ENCODE data around the gene COL23A1.

Gene COL23A1

DNA sequence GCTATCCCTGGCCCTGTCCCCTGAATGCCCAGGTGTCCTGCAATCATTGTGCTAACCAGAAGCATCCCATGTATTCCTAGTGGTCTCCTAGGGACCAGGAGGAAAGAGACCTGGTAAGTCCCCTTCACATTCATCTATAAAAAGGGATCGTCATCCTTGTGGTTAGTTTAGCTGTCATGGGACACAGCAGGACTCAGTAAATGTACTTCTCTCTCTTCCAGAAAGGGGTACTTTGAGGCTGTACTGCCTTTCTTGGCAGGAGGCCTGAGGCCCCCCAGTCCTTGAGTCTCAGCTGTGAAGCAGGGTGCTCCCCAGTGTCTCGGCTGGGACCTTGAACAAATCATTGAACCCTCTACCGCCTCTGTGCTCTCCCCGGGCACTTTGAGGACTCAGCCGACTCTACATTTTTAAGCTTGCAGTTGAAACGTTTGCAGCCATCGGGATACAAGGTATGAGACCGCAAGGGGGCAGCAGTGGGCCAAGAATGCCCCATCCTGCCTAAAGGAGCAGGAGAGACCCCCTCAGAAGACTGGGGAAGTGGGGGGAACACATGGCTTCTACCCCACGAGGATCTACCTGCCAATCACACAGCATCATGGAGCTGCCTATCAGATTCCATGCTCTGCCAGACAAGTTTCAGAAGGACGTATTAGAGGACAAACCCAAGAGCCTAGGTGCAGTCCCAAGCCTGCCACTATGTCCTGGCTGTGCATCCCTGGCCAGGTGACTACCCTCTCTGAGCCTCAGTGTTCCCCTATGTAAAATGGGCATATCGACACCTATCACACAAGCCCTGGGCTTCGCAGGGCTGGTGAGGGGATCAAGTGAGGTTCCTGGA is 355.2 kb downstream of the COL23A1 start:
- H3K4me3 ChIP-seq (replicated peaks; ENCODE audit: low read depth, low read length): no peak overlapping the region
- TF ChIP-seq, protein P1, sequence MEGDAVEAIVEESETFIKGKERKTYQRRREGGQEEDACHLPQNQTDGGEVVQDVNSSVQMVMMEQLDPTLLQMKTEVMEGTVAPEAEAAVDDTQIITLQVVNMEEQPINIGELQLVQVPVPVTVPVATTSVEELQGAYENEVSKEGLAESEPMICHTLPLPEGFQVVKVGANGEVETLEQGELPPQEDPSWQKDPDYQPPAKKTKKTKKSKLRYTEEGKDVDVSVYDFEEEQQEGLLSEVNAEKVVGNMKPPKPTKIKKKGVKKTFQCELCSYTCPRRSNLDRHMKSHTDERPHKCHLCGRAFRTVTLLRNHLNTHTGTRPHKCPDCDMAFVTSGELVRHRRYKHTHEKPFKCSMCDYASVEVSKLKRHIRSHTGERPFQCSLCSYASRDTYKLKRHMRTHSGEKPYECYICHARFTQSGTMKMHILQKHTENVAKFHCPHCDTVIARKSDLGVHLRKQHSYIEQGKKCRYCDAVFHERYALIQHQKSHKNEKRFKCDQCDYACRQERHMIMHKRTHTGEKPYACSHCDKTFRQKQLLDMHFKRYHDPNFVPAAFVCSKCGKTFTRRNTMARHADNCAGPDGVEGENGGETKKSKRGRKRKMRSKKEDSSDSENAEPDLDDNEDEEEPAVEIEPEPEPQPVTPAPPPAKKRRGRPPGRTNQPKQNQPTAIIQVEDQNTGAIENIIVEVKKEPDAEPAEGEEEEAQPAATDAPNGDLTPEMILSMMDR (IDR thresholded peaks at IDR 0.05; ENCODE audit: low read length, missing control alignments): peak; percentile 75
- peak; percentile 66 for DNase-seq (ENCODE audit: low read depth)

DNA sequence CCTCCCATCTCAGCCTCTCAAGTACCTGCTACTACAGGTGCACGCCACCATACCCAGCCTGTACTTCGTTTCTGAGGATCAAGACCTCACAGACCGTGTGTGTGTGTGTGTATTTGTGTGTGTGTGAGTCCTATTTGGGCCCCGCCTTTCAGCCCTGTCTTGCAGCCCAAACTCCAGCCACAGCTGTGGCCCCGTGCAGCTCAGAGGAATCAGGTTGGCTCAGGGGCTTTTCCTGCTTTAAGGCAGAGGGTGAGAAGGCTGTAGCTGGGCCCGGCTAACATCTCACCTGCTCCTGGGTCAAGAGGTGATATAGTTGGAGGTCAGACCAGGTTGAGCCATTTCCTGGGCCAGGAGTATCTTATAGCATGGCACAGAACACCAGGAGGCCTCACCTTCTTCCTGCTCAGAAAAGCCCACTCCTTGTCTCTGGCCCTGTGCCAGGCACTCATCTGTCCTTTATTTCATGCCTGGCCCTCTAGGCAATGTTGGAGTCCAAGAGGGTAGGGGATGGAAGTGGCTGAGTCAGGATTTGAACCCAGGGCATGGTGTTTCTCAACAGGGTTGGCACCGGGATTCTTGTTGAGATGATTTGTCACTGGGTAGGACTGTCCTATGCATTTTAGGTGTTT is 356.0 kb downstream of the COL23A1 start:
- no peak overlapping the region for H3K4me3 ChIP-seq (replicated peaks; ENCODE audit: low read depth, low read length)
- TF ChIP-seq, protein P1 (IDR thresholded peaks at IDR 0.05; ENCODE audit: low read length, missing control alignments): no peak
- DNase-seq (ENCODE audit: low read depth): no peak

DNA sequence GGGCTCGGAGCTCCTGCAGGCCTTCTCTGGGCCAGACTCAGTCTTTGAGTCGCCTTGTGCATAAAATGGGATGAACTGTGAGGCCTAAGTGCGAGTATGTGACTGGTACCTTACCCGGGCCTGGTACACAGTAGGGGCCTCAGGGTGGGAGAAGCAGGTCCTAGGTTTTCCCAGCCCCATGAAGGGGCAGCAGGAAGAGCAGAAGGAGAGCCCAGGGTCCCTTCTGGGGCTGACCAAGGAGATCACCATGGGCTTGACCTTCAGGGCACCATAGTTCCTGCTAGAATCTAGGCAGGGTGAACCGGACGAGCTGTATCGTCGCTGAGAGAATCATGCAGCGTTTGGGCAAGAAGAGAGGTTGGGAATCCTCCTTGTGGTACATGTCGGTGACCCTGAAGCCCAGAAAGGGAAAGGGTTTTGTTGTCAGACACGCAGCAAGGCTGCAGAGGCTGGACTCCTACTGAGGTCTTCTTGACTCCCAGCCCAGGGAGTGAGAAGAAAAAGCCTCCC is 357.2 kb downstream of the COL23A1 start:
- TF ChIP-seq, protein P1 (IDR thresholded peaks at IDR 0.05; ENCODE audit: low read length, missing control alignments): no peak
- H3K4me3 ChIP-seq (replicated peaks; ENCODE audit: low read depth, low read length): peak overlapping the region; percentile 88
- DNase-seq (ENCODE audit: low read depth): no peak

DNA sequence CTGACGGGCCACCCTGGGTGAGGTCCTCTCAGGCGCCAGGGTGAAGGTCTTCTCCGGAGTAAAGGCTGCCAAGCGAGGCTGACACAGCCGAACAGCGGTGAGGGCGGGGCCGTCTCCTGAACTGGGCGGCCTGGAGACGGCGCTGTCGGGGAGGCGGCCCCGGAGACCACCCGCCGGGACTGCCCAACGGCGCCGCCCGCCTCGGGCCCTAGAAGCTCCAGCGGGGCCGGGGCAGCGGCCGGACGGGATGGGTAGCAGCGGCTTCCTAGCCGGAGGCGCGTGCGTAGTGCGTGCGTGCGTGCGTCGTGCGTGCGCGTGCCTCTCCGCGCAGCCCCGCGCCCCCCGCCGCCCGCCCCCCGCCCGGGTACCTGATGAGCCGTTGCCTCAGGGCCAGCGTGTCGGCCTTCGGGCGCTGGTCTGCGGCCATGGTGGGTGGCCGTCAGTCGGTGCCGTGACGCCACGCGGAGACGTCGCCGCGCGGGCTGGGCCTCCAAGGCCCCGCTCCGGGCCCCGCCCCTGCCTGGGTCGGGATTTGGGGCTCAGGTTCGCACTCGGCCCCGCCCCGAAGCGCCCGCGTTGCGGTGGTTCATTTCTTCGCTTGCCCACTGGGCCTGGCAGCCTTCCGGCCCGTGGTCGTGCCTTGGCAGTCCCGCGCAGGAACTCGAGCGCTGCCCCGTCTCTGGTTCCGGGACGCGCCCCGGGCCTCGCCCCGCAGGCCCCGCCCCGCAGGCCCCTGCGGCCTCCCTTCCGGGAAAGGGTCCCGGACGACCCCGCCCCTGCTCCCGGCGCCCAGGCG is 357.9 kb downstream of the COL23A1 start, which contains the start of gene PHYKPL:
Gene PHYKPL (minus strand): TSS at position 679 of the 796 bp plus-strand sequence. CDS start 252 bp downstream, at position 427.
- TF ChIP-seq, protein P1 (IDR thresholded peaks at IDR 0.05; ENCODE audit: low read length, missing control alignments): no peak

DNA sequence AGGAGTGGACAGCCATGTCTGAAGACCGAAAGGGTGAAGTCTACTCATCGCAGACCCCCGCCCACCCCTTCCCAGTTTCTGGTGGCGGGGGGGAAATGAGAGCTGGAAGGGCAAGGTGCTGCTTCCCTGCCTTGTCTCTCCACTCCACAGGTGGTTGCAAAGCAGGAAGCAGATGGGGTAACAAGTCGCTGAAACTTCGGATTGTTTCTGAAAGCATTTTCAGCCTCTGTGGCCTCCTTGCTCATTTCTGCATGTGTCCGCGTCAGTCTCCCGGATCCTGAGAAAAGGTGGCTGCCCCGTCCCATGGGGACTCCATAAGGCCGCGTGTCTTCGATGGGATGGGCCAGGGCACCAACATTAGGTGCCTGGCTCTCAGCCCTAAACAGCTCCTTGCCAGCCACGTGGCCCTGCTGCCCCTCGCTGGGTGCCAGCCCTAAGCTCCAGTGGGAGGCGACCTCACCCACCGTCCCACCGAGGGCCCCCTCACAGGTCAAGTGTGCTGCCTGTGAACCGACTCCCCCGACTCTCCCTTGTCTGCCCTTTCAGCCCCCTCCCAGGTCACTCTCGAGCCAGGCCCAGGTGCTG is 358.6 kb downstream of the COL23A1 start:
- H3K4me3 ChIP-seq (replicated peaks; ENCODE audit: low read depth, low read length): peak overlapping the region; percentile 88
- no peak for DNase-seq (ENCODE audit: low read depth)
- TF ChIP-seq, protein P1 (IDR thresholded peaks at IDR 0.05; ENCODE audit: low read length, missing control alignments): no peak

More for the DNA sequence above, 357.9 kb downstream of the COL23A1 start, which contains the start of gene PHYKPL:
- H3K4me3 ChIP-seq (replicated peaks; ENCODE audit: low read depth, low read length): peak within 1 kb of the TSS; percentile 88
- DNase-seq (ENCODE audit: low read depth): peak; percentile 64

DNA sequence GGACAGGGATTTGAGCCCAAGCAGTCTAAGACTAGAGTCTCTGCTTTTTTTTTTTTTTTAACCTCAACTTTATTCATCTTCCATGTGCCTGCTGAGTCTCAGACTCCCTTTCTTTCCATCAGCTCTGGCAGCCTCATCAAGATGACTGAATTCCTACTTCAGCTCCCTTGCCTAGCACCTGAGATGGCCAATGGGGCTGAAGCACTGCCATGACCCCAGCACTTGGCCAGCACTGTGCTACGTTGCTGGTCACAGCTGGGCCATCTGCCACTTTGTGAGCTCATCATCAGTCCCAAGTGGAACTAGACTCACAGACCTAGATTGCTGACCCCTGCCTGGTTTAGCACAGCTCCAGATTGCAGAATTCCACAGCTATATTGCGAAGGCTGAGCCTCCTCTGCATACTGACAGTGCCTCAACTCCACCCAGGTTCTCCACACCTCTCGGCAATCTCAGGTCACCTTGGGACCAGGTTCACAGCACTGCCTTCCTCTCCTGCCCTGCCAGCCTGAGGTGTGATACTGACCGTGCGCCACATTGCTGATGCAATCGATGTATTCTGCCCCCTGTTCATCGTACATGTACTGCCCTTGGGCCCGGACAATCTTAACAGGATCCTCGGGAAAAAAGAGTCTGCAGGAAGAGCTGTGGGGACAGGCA is 359.2 kb downstream of the COL23A1 start:
- peak; percentile 42 for DNase-seq (ENCODE audit: low read depth)
- TF ChIP-seq, protein P1 (IDR thresholded peaks at IDR 0.05; ENCODE audit: low read length, missing control alignments): no peak
- peak overlapping the region; percentile 88 for H3K4me3 ChIP-seq (replicated peaks; ENCODE audit: low read depth, low read length)

Data from fibroblast of pulmonary artery (primary cell).